NCI-H2227 (cell line): ENCODE results near the gene GCN1.

ENCODE experiments used
- DNase-seq: peaks from one replicate; lab custom pipeline; 2025; ENCODE audit not compliant: unreplicated experiment; lab: John Stamatoyannopoulos, UW

GCN1 gene

GRCh38 chr12:120144215-120144614 is 50.3 kb downstream of the GCN1 start:
- no peak for DNase-seq

GRCh38 chr12:120142231-120142877 is 52.2 kb downstream of the GCN1 start:
- DNase-seq = no peak

- no peak for DNase-seq
Observed at GRCh38 chr12:120141336-120141735, 53.2 kb downstream of the GCN1 start.

GRCh38 chr12:120140603-120141002 is 53.9 kb downstream of the GCN1 start:
- no peak for DNase-seq

GRCh38 chr12:120139958-120140357 is 54.6 kb downstream of the GCN1 start:
- no peak for DNase-seq

GRCh38 chr12:120138366-120138765 is 56.1 kb downstream of the GCN1 start:
- no peak for DNase-seq

GRCh38 chr12:120137833-120138232 is 56.7 kb downstream of the GCN1 start:
- DNase-seq = no peak

GRCh38 chr12:120136093-120136770 is 58.3 kb downstream of the GCN1 start:
- DNase-seq = no peak

GRCh38 chr12:120134307-120134980 is 60.1 kb downstream of the GCN1 start:
- no peak for DNase-seq

- no peak for DNase-seq
Observed at GRCh38 chr12:120132863-120133385, 61.6 kb downstream of the GCN1 start.

- DNase-seq = no peak
Observed at GRCh38 chr12:120132054-120132836, 62.3 kb downstream of the GCN1 start.

- no peak for DNase-seq
Observed at GRCh38 chr12:120131116-120131515, 63.4 kb downstream of the GCN1 start.

GRCh38 chr12:120130011-120130410 is 64.5 kb downstream of the GCN1 start:
- no peak for DNase-seq

- DNase-seq = no peak
Observed at GRCh38 chr12:120126635-120127005, 67.9 kb downstream of the GCN1 start.

- no peak for DNase-seq
Observed at GRCh38 chr12:120125792-120126634, 68.5 kb downstream of the GCN1 start.

- DNase-seq = no peak
Observed at GRCh38 chr12:120125029-120125428, 69.5 kb downstream of the GCN1 start.

GRCh38 chr12:120121766-120122293 is 72.7 kb downstream of the GCN1 start:
- DNase-seq = no peak

- no peak for DNase-seq
Observed at GRCh38 chr12:120121343-120121742, 73.2 kb downstream of the GCN1 start.

GRCh38 chr12:120119271-120119973 is 75.1 kb downstream of the GCN1 start:
- no peak for DNase-seq
